Measurements from ENCODE around the gene CCL24.
"Not testable (repeated sequence)": the region's sequence is repeated elsewhere in the genome, so short reads cannot be mapped to it uniquely, and the experiment has no call there.

- not testable (repeated sequence) for TF ChIP-seq CTCF (IDR thresholded peaks at IDR 0.05; ENCODE audit: extremely low read depth in 1 of 2, insufficient read depth in 1 of 2, low read depth in 1 of 2, low read length in 2 of 2); FOS (IDR thresholded peaks at IDR 0.05; ENCODE audit: borderline replicate concordance, insufficient read depth, low read length); POLR2AphosphoS5 (IDR thresholded peaks at IDR 0.05; ENCODE audit: insufficient read depth, low read depth, low read length)
These were observed 51.8 kb downstream of the CCL24 start for GRCh38 chr7:75761801-75762200.

Measured in endothelial cell of umbilical vein (primary cell).